Pancreas (tissue), 10 donors: ENCODE data around the gene CLDN5. TPM values are rescaled to one million over a fixed set of nuclear protein-coding genes. Genes with fewer than 3 reads are reported as not detected.

ENCODE experiments used
- ATAC-seq, 4 donors: fragments of 200-7000 bp; cut with Tn5 transposase; one replicate each; pipeline versions ENCODE4 v1.8.0 to v1.9.1; 2020; ENCODE audit warnings: mild to moderate bottlenecking in 4 of 4, moderate library complexity in 4 of 4
- DNase-seq, 6 donors: peaks; one replicate each; pipeline ENCODE4 v3.0.0-alpha.2; 2020
- FAIRE-seq: peaks from 2 replicates; lab custom pipeline; 2012; peaks lifted over from hg19 to GRCh38; lab: Jason Lieb, UNC
- H3K27ac ChIP-seq, 4 donors: fragments of 200-600 bp; sonication (generic); 1 replicate in 3 of 4; 2 replicates in 1 of 4; pipeline versions ENCODE4 v1.5.0 to v1.8.0; 2020
- H3K27me3 ChIP-seq, 4 donors: fragments of 200-600 bp; one replicate each; pipeline ENCODE4 v1.8.0; 2021
- H3K36me3 ChIP-seq, 3 donors: fragments of 200-600 bp; sonication (generic) in 1 of 3; one replicate each; pipeline versions ENCODE4 v1.5.0 to v1.8.0; 2020 to 2021
- H3K4me1 ChIP-seq, 3 donors: fragments of 200-600 bp; one replicate each; pipeline ENCODE4 v1.8.0; 2021
- H3K4me3 ChIP-seq, 4 donors: fragments of 200-600 bp; sonication (generic) in 2 of 4; one replicate each; pipeline versions ENCODE4 v1.5.0 to v1.8.0; 2020 to 2021
- H3K9me3 ChIP-seq, 4 donors: fragments of 200-600 bp; one replicate each; pipeline ENCODE4 v1.8.0; 2021
- CTCF ChIP-seq, 4 donors: fragments of 200-600 bp; sonication (generic) in 3 of 4; IDR thresholded peaks; one replicate each; pipeline versions ENCODE4 v1.5.0 to v1.8.0; 2021; ENCODE audit warnings: antibody characterized with exemption in 4 of 4
- WGBS, 2 donors: extraction: QIAGEN DNeasy Blood & Tissue Kit; methylation state at CpG; one replicate each; pipeline ENCODE4 v1.1.7; 2013; 5-methylcytosine and 5-hydroxymethylcytosine counted together
- intact Hi-C, 3 donors: fragments of 100-400 bp; cut with DNase I; formaldehyde crosslinking; loops; one replicate each; pipeline versions ENCODE4 v1.11.1 to v1.14.2; 2022
- polyA plus RNA-seq, 2 donors: library from polyadenylated mRNA; stranded (reverse); fragments of 200-250 nt; gene quantifications; one replicate each; pipeline ENCODE4 v1.2.3, GENCODE V29; 2013
- total RNA-seq, 6 donors: library from RNA; stranded (reverse); fragmentation: NEBNext Ultra II Directional in 4 of 6; extraction: Animal tissue kit (Norgen Biotek cat#: 25700) in 4 of 6; gene quantifications; one replicate each; pipeline versions ENCODE4 v1.2.1 to v1.2.4, GENCODE V29; 2021 to 2023
- donor health status: healthy with polysubstance abuse.
- donor health status: DM: no; HTN: no; CAD: no; lungs with moderate emphysema.
- donor health status: DM: no; HTN: no; CAD: no.
- donor health status: control.
- donor health status: control.
- donor health status: Bipolar disorder and iron deficiency.
- donor health status: DM: yes; HTN: yes; CAD: no.
- donor health status: DM: no; HTN: no; CAD: no.
- donor health status: DM: no; HTN: no; CAD: no.
- donor health status: DM: yes; HTN: yes; CAD: no.

CLDN5 gene
- total and polyA plus RNA-seq, 8 donors: 3.5 to 47.3 (median 7.1) TPM

GRCh38 chr22:19569276-19569640 is 45.0 kb upstream of the CLDN5 start:
- Histone ChIP-seq H3K9me3 (no peaks in the 10 kb centered on the region), H3K27me3 (no peaks in the 10 kb centered on the region), H3K27ac (no peak overlapping the region), H3K4me1 (no peaks in the 10 kb centered on the region), H3K4me3 (no peak overlapping the region), H3K36me3 (no peaks in the 10 kb centered on the region)
- intact Hi-C loops: no loop called here
- FAIRE-seq (no peak), DNase-seq (no peak), ATAC-seq (no peak)
- 36 to 82% methylated on average over 1 of the region's 1 CpG for WGBS, 2 donors
- TF ChIP-seq CTCF (IDR thresholded peaks at IDR 0.05): no peak

DNA sequence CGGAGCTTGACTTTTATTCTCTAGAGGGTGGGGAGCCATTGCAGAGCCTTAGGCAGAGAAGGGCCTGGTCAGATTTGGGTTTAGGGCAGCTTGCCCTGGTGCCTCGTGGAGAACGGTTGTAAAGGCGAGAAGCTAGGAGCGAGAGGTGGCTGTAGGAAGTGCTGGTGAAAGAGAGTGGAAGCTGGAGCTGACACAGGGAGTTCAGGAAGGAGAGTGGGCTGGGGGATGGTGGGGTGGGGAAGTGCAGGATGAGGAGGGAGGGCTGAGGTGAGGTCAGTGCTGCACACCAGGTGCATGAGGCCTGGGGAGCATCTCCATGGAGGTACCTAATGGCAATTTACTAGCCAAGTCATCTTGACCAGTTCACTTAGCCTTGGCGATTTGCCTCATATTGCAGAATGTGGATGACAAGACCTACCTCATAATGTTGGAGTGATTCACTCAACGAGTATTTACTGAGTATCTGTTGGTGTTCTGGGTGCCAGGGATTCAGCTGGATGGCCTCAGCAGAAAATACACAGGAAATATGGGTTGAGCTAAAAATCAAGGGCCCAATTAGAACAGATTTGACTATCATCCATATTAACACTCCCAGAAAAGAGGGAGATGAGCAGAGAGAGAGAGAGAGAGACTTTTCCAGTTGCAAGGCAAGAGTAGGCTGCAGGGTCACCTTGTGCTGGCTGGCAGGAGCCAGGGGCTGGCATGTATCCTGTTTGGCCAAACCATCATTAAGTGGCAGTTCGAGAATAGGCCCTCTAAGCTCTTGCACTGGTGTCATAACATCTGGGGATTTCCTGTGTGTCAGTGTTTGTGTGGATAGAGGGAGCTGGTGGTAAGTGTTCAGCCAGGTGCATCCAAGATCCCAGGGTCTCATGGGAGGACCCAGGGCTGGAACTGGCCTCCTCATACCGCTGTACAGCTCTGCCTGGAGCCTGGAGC is 44.4 kb upstream of the CLDN5 start:
- no peak for FAIRE-seq
- no peak for TF ChIP-seq CTCF (IDR thresholded peaks at IDR 0.05)
- WGBS, 2 donors: 63 to 66% methylated on average over 9 of the region's 9 CpGs
- Histone ChIP-seq H3K9me3 (no peaks in the 10 kb centered on the region), H3K4me1 (no peaks in the 10 kb centered on the region), H3K27ac (no peak overlapping the region), H3K4me3 (no peak overlapping the region), H3K36me3 (no peaks in the 10 kb centered on the region), H3K27me3 (no peaks in the 10 kb centered on the region)
- DNase-seq: no peak
- intact Hi-C loops: no loop called here
- ATAC-seq: no peak

- no peak for TF ChIP-seq CTCF (IDR thresholded peaks at IDR 0.05)
- intact Hi-C loops: no loop called here
- 72 to 76% methylated on average over 24 of the region's 24 CpGs for WGBS, 2 donors
- no peak for DNase-seq
- Histone ChIP-seq H3K9me3 (no peaks in the 10 kb centered on the region), H3K36me3 (no peaks in the 10 kb centered on the region), H3K4me3 (no peak overlapping the region), H3K4me1 (no peaks in the 10 kb centered on the region), H3K27ac (no peak overlapping the region), H3K27me3 (no peaks in the 10 kb centered on the region)
- ATAC-seq: no peak
- FAIRE-seq: no peak
These were observed 43.2 kb upstream of the CLDN5 start for GRCh38 chr22:19567157-19568009.

DNA sequence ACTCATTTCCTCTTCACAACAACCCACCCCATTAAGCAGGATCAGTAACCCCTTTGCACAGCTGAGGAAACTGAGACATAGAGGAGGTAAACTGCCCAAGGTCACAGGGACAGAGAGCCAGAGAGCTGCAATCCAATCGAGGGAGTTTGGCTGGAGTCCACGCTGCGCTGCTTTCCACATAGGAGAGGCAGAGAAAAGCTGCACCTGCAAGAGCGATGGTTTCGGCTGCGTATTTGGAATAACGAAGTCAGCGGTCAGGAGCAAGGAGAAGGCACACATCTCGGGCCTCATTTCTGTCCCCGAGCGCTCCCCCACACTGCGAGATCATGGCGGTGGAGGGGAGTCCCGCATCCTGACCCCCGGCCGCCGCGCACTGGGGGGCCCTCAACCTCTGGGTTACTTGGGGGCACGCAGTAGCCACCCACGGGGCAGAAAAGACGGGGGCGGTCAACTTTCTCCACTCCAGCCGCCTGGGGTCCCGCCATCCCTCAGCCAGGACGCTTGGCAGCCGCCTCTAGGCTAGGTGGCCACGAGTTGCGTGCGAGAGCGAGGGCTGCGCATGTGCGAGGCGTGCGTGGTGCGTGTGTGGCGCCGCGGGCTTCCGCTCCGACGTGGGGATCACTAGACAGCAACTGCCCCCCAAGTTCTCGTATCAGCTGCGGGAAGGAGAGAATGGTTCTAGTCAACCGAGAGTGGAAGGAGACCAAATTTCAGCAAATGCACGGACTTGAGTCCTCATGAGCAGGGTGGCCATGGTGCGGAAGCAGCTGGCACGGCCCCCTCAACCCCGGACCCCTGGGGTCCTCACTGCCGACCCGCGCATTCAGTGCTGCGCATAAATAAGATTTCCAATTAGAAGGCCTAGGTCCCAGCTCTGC is 42.3 kb upstream of the CLDN5 start:
- H3K27ac ChIP-seq: no peak overlapping the region
- H3K9me3 ChIP-seq: no peaks in the 10 kb centered on the region
- DNase-seq (no peak), ATAC-seq (no peak), FAIRE-seq (no peak)
- intact Hi-C loops: no loop called here
- H3K4me1 ChIP-seq: no peaks in the 10 kb centered on the region
- TF ChIP-seq CTCF (IDR thresholded peaks at IDR 0.05): no peak
- WGBS, 2 donors: 79 to 86% methylated on average over 52 of the region's 52 CpGs
- H3K27me3 ChIP-seq: no peaks in the 10 kb centered on the region
- H3K4me3 ChIP-seq: no peak overlapping the region
- H3K36me3 ChIP-seq: no peaks in the 10 kb centered on the region
